GM12878 (cell line): Measurements from ENCODE around the gene SMIM44. TPM values are rescaled to one million over a fixed set of nuclear protein-coding genes. Genes with fewer than 3 reads are reported as not detected.

Source experiments
- ATAC-seq: fragments of 200-7000 bp; cut with Tn5 transposase; 3 replicates; pipeline ENCODE4 v1.9.1; 2020; ENCODE audit warnings: mild to moderate bottlenecking, moderate library complexity
- BruUV-seq: library from RNA; stranded (reverse); fragments of 400-500 nt; replicated peaks from 2 replicates; lab custom pipeline; 2021; lab: Mats Ljungman, UMichigan
- CTCF ChIA-PET: fragments of 300-600 bp; sonication (Branson Sonifier 250); formaldehyde crosslinking; extraction: SDS; loops from one replicate; lab custom pipeline; 2021; ENCODE audit warnings: inconsistent platforms; lab: Yijun Ruan, JAX
- POLR2A ChIA-PET: fragments of 350-600 bp; formaldehyde crosslinking; extraction: SDS; loops from one replicate; lab custom pipeline; 2021; ENCODE audit warnings: inconsistent platforms; lab: Charles Lee
- RAD21 ChIA-PET: fragments of 300-600 bp; sonication (Branson Sonifier 250); formaldehyde crosslinking; loops from one replicate; lab custom pipeline; 2023; ENCODE audit warnings: antibody characterized with exemption; ENCODE audit not compliant: unreplicated experiment; lab: Charles Lee
- SMC1A ChIA-PET: fragments of 300-600 bp; sonication (Branson Sonifier 250); formaldehyde crosslinking; loops from one replicate; lab custom pipeline; 2023; ENCODE audit not compliant: unreplicated experiment, uncharacterized antibody; lab: Charles Lee
- DNase-seq: peaks from one replicate; pipeline ENCODE4 v3.0.0-alpha.2; 2011; ENCODE audit warnings: low read depth, low spot score
- FAIRE-seq: peaks from 3 replicates; lab custom pipeline; 2011; peaks lifted over from hg19 to GRCh38; lab: Jason Lieb, UNC
- H2AFZ ChIP-seq: 2 replicates; pipeline ENCODE4 v1.6.0; 2011; ENCODE audit warnings: low read depth, low read length, control low read depth; ENCODE audit not compliant: control insufficient read depth
- H3K27ac ChIP-seq: 2 replicates; pipeline ENCODE4 v1.5.1; 2011; ENCODE audit warnings: control low read depth; ENCODE audit not compliant: control insufficient read depth, insufficient read depth
- H3K27me3 ChIP-seq, 2 experiments: replicated peaks in 1 of 2; 2 replicates each; pipeline versions ENCODE4 v1.6.0 to v1.6.1; 2011; ENCODE audit warnings: low read length in 1 of 2; ENCODE audit not compliant: control insufficient read depth in 2 of 2, insufficient read depth in 2 of 2
- H3K36me3 ChIP-seq, 2 experiments: 2 replicates each; pipeline ENCODE4 v1.5.1; 2011; ENCODE audit warnings: low read length in 1 of 2; ENCODE audit not compliant: control insufficient read depth in 2 of 2, insufficient read depth in 2 of 2
- H3K4me1 ChIP-seq: 2 replicates; pipeline ENCODE4 v1.6.1; 2011; ENCODE audit warnings: mild to moderate bottlenecking, low read length, moderate library complexity, mixed read lengths; ENCODE audit not compliant: control insufficient read depth, insufficient read depth
- H3K4me2 ChIP-seq: 2 replicates; pipeline ENCODE4 v1.6.0; 2011; ENCODE audit warnings: control low read depth; ENCODE audit not compliant: control insufficient read depth, insufficient read depth
- H3K4me3 ChIP-seq: fragments of 200-600 bp; sonication (generic); 2 replicates; pipeline ENCODE4 v1.5.1; 2016
- H3K79me2 ChIP-seq: 2 replicates; pipeline ENCODE4 v1.6.0; 2011; ENCODE audit warnings: low read length; ENCODE audit not compliant: control insufficient read depth, insufficient read depth
- H3K9ac ChIP-seq: 2 replicates; pipeline ENCODE4 v1.8.0; 2011; ENCODE audit warnings: low read length, control low read depth, mixed read lengths; ENCODE audit not compliant: control insufficient read depth, insufficient read depth
- H3K9me3 ChIP-seq: replicated peaks from 3 replicates; pipeline ENCODE4 v1.5.1; 2011; ENCODE audit warnings: mild to moderate bottlenecking, low read length; ENCODE audit not compliant: control insufficient read depth, insufficient read depth
- H4K20me1 ChIP-seq: 2 replicates; pipeline ENCODE4 v1.6.0; 2011; ENCODE audit not compliant: control insufficient read depth, insufficient read depth
- NFYB ChIP-seq: IDR thresholded peaks from 2 replicates; pipeline ENCODE4 v1.6.1; 2011; ENCODE audit warnings: low read depth, mild to moderate bottlenecking, low read length, improper control_type of control experiment, moderate library complexity; ENCODE audit not compliant: insufficient read depth
- POU2F2 ChIP-seq: IDR thresholded peaks from 3 replicates; pipeline ENCODE4 v1.6.1; 2011; ENCODE audit warnings: low read depth, mild to moderate bottlenecking, low read length, borderline replicate concordance
- SP1 ChIP-seq: IDR thresholded peaks from one replicate; pipeline ENCODE4 v1.6.1; 2011; ENCODE audit warnings: low read depth, low read length
- WGBS: methylation state at CpG from one replicate; pipeline ENCODE4 v1.1.6; 2016; ENCODE audit warnings: low lambda C conversion rate; ENCODE audit not compliant: insufficient replicate concordance, insufficient coverage; ENCODE audit errors: missing lambda C conversion rate; 5-methylcytosine and 5-hydroxymethylcytosine counted together
- in situ Hi-C: fragments of 300-500 bp; cut with MboI; formaldehyde crosslinking; loops from 9 replicates; pipeline ENCODE4 v1.14.3; 2018; ENCODE audit warnings: mixed read lengths
- intact Hi-C: fragments of 100-400 bp; cut with micrococcal nuclease; formaldehyde crosslinking; loops from one replicate; pipeline ENCODE4 v1.14.2; 2022; ENCODE audit not compliant: unreplicated experiment
- polyA plus RNA-seq, 11 experiments: library from polyadenylated mRNA; depleted of rRNA in 4 of 11; unstranded in 6 of 11; stranded (reverse) in 5 of 11; fragments of >200 nt; fragmentation: Nextera tagmentation in 4 of 11; fragmentation: Illumina TruSeq in 1 of 11; extraction: Ambion mirVana in 4 of 11; extraction: Trizol in 1 of 11; gene quantifications; 1 replicate in 1 of 11; 2 replicates in 10 of 11; pipeline versions ENCODE4 v1.2.1 to v1.2.3, GENCODE V29; 2011 to 2016; ENCODE audit warnings: inconsistent platforms in 2 of 11, missing spikeins in 2 of 11, low read depth in 1 of 11
- total RNA-seq, 4 experiments: library from RNA; depleted of rRNA in 3 of 4; stranded (reverse); fragments of >200 nt in 3 of 4; fragmentation: Illumina TruSeq in 1 of 4; extraction: Trizol in 1 of 4; gene quantifications; 2 replicates each; pipeline versions ENCODE4 v1.2.1 to v1.2.3, GENCODE V29; 2013 to 2021
- TF ChIP-seq, protein P1 (sequence below): fragments of 450-650 bp; IDR thresholded peaks from 2 replicates; pipeline ENCODE4 v1.6.1; 2016; ENCODE audit warnings: mild to moderate bottlenecking
- TF ChIP-seq, protein P2 (sequence below): fragments of 150-350 bp; IDR thresholded peaks from 2 replicates; pipeline ENCODE4 v1.6.1; 2014; ENCODE audit warnings: mild to moderate bottlenecking, low read depth, low read length
- TF ChIP-seq, protein P3 (sequence below): fragments of 450-650 bp; IDR thresholded peaks from 2 replicates; pipeline ENCODE4 v1.6.1; 2014; ENCODE audit warnings: mild to moderate bottlenecking
- TF ChIP-seq, protein P4 (sequence below): IDR thresholded peaks from 2 replicates; pipeline ENCODE4 v1.6.1; 2012; ENCODE audit warnings: low read length, inconsistent platforms
- TF ChIP-seq, protein P5 (sequence below): IDR thresholded peaks from 2 replicates; pipeline ENCODE4 v1.6.1; 2011; ENCODE audit warnings: mild to moderate bottlenecking, low read depth, low read length, moderate library complexity; ENCODE audit not compliant: insufficient replicate concordance

Gene SMIM44
- total and polyA plus RNA-seq, 10 of the 15 experiments (the other 5 are each of a cell fraction or from before 2014, with no cell fraction given) = not detected

DNA sequence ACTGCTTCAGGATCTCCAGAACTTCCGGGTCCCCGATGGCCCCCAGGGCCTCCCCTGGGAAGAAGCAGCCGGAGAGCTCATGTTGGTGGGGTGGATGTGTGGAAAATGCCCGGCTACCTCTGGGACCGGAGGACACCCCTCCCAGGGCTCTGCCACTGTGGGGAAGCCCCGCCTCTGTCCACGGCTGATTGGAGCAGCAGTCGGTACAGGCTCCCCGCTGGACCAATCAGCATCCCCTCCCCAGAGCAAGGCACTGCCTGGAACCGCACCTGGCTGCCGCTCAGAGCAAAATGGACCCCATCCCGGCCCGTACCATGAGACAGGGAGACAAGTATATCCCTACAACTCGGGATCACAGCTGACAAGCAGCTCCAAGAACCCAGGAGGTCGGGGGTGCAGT lies 10.8 kb upstream of the SMIM44 start:
- DNase-seq = no peak
- ChIA-PET POLR2A (no interaction called here), RAD21 (no interaction called here), SMC1A (no interaction called here), CTCF (interaction anchor here (0.8 kb wide), 1 partner anchor 189 kb away, joined by 3 read pairs; no protein-coding TSS in a partner anchor)
- H4K20me1 ChIP-seq = no peaks in the 10 kb centered on the region
- H3K4me2 ChIP-seq = no peak overlapping the region
- 91% methylated on average over 15 of the region's 15 CpGs for WGBS
- ATAC-seq = peak; percentile 70
- no TSS peak for BruUV-seq
- TF ChIP-seq POU2F2 = no peak
- TF ChIP-seq, protein P1, sequence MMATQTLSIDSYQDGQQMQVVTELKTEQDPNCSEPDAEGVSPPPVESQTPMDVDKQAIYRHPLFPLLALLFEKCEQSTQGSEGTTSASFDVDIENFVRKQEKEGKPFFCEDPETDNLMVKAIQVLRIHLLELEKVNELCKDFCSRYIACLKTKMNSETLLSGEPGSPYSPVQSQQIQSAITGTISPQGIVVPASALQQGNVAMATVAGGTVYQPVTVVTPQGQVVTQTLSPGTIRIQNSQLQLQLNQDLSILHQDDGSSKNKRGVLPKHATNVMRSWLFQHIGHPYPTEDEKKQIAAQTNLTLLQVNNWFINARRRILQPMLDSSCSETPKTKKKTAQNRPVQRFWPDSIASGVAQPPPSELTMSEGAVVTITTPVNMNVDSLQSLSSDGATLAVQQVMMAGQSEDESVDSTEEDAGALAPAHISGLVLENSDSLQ = peak; percentile 93
- TF ChIP-seq, protein P2, sequence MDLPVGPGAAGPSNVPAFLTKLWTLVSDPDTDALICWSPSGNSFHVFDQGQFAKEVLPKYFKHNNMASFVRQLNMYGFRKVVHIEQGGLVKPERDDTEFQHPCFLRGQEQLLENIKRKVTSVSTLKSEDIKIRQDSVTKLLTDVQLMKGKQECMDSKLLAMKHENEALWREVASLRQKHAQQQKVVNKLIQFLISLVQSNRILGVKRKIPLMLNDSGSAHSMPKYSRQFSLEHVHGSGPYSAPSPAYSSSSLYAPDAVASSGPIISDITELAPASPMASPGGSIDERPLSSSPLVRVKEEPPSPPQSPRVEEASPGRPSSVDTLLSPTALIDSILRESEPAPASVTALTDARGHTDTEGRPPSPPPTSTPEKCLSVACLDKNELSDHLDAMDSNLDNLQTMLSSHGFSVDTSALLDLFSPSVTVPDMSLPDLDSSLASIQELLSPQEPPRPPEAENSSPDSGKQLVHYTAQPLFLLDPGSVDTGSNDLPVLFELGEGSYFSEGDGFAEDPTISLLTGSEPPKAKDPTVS = no peak
- peak; percentile 51; the same call in 1 of the 2 replicates for TF ChIP-seq NFYB
- TF ChIP-seq, protein P3, sequence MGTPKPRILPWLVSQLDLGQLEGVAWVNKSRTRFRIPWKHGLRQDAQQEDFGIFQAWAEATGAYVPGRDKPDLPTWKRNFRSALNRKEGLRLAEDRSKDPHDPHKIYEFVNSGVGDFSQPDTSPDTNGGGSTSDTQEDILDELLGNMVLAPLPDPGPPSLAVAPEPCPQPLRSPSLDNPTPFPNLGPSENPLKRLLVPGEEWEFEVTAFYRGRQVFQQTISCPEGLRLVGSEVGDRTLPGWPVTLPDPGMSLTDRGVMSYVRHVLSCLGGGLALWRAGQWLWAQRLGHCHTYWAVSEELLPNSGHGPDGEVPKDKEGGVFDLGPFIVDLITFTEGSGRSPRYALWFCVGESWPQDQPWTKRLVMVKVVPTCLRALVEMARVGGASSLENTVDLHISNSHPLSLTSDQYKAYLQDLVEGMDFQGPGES = no peak
- peak; percentile 75 for TF ChIP-seq SP1
- TF ChIP-seq, protein P4, sequence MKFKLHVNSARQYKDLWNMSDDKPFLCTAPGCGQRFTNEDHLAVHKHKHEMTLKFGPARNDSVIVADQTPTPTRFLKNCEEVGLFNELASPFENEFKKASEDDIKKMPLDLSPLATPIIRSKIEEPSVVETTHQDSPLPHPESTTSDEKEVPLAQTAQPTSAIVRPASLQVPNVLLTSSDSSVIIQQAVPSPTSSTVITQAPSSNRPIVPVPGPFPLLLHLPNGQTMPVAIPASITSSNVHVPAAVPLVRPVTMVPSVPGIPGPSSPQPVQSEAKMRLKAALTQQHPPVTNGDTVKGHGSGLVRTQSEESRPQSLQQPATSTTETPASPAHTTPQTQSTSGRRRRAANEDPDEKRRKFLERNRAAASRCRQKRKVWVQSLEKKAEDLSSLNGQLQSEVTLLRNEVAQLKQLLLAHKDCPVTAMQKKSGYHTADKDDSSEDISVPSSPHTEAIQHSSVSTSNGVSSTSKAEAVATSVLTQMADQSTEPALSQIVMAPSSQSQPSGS = no peak
- TF ChIP-seq, protein P5, sequence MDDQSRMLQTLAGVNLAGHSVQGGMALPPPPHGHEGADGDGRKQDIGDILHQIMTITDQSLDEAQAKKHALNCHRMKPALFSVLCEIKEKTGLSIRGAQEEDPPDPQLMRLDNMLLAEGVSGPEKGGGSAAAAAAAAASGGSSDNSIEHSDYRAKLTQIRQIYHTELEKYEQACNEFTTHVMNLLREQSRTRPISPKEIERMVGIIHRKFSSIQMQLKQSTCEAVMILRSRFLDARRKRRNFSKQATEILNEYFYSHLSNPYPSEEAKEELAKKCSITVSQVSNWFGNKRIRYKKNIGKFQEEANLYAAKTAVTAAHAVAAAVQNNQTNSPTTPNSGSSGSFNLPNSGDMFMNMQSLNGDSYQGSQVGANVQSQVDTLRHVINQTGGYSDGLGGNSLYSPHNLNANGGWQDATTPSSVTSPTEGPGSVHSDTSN = peak; percentile 87
- H3K36me3 ChIP-seq = peaks cover 6 to 19% of the 10 kb centered on the region in 2 experiments
- no peak overlapping the region for H3K9ac ChIP-seq
- peaks cover 3% of the 10 kb centered on the region for H3K79me2 ChIP-seq
- no peak overlapping the region for H3K4me3 ChIP-seq
- H2AFZ ChIP-seq = no peak overlapping the region
- no peak overlapping the region for H3K27ac ChIP-seq
- in situ Hi-C loops = no loop called here
- no peak for FAIRE-seq
- H3K9me3 ChIP-seq = no peaks in the 10 kb centered on the region; the same call in 2 of the 3 replicates
- intact Hi-C loops = no loop called here
- H3K27me3 ChIP-seq = no peaks in the 10 kb centered on the region
- no peaks in the 10 kb centered on the region for H3K4me1 ChIP-seq
